Suppressor macrophage treated with lipopolysaccharide for 1 hour (primary cell): Measurements from ENCODE around the gene UCMA.

Experiments used
- DNase-seq, 3 donors: peaks; one replicate each; pipeline ENCODE4 v3.0.0-alpha.2; 2020 to 2022

The UCMA gene

DNA sequence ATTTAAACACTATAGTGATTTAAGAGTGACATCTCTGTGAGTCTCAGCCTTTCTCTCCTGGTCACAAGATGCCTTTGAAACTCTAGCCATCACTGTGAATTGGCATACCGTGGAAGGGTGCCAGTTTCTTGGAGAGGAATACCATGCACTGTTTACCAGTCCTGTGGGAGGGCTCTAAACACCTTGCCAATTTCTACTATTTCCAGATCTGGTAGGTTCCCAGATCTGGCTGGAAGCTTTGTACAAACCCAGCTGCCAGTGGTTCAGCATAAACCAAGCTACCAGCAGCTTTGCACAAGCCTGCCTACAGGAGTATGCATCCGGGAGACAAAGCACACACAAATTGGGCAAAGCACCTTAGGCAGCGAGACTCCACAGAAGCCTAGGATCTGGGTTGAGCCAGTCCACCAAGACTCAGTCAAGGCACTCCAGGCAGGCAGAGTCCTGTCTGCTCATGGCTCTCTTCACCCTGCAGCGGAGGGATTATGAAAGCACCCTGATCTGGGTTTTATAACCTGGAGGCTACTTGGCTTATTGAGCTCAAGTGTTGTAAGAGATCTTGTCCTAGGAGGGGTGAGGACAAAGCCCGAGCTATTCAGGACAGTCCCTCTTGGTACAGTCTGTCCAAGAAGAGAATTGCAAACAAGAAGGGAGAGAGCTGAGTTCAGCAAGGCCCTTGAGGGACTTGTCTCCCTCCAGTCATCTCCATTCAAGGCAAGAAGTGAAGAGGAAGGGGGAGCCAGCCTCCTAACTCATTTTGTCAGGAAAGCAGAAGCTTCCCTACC, 49.3 kb downstream of the UCMA start:
- no peak for DNase-seq

DNA sequence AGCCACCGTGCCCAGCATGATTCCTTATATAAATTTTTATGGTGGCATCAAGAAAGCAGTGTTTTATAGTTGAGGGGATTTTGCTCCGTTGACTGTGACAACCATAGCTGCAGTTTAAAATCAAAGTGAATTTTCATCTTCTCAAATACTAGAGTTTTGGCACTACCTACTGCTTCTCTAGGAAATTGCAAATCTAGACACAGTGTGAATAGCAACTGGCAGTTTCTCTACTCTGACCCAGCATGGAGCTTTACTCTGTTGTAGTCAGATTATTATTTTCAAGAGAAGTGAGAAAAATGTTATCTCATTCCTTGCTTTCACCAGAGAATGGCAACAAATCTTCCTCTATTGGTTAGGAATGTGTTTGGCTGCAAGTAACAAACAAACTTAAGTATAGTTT, 49.9 kb downstream of the UCMA start:
- DNase-seq = no peak

DNA sequence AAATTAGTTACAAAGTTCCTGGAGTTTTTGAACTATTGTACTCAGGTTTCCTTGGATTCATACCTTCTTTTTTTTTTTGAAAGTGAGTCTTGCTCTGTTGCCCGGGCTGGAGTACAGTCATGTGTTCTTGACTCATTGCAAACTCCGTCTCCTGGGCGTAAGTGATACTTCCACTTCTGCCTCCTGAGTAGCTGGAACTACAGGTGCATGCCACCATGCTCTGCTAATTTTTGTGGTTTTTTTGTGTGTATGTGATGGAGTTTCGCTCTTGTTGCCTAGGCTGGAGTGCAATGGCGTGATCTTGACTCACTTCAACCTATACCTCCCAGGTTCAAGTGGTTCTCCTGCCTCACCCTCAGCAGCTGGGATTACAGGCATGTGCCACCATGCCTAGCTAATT, 50.5 kb downstream of the UCMA start:
- DNase-seq = no peak

DNA sequence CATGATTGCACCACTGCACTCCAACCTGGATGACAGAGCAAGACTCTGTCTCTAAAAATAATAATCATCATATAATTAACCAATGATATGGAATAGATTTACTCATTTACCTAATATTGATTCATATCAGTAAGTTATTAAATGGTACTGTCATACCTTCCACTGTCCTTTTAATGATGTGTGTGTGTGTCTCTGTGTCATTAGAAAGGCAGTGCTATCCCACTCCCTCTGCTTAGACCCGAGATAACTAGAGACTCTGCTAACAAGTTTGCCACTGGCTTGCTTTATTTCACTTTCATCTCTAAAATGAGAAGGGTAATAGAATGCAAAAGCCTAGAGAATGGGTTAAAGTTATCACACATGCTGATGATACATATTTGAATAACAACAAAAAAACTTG, 51.8 kb downstream of the UCMA start:
- DNase-seq = no peak

DNA sequence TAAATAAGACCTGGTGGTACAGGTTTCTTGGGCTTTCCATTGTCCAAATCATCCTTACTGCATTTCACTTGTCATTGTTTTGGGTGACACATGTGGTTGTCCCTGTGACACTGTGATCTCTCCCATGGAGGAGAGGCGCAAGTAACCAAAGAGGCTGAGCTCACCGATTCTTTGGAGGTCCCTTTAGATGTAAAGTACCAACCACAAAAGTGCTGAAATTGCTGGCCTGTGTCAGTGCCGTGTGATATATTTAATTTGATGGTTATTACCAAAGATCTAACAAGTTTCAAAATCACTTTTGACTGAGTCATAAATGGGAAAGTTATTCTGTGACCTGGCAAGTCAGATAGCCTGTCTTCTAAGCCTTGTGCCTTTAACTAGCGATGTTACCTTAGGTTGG, 53.4 kb downstream of the UCMA start:
- no peak for DNase-seq

DNA sequence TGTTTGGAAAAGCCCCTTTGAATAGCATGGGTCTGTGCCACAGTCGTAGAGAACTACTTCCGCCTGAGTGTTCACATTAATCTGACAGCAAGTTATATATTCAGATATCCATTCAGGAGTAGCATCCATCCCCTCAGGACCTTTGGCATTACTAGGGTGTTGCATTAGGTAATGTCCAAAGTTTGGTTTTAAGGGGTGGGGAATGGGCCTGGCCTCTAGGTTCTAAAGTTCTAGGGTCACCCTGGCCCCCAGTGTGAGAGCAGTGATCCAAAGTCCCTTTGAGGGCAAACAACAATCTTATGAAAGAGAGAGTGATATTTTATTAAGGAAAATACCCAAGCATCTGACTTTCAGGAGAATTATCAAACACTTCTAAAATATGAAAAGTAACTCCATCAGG, 60.6 kb downstream of the UCMA start:
- no peak for DNase-seq
